IMR-90 (cell line): Measurements from ENCODE around the gene SAMM50. TPM values are rescaled to one million over a fixed set of nuclear protein-coding genes. Genes with fewer than 3 reads are reported as not detected.

Experiments used
- ATAC-seq: fragments of 200-7000 bp; cut with Tn5 transposase; 2 replicates; pipeline ENCODE4 v1.9.1; 2020; ENCODE audit warnings: low read depth, mild to moderate bottlenecking, moderate library complexity
- BruUV-seq: library from RNA; stranded (reverse); fragments of 400-500 nt; replicated peaks from 2 replicates; lab custom pipeline; 2021; lab: Mats Ljungman, UMichigan
- CTCF ChIA-PET: fragments of 300-600 bp; formaldehyde crosslinking; extraction: SDS; loops from one replicate; lab custom pipeline; 2021; ENCODE audit warnings: antibody characterized with exemption; lab: Yijun Ruan, JAX
- POLR2A ChIA-PET: fragments of 300-600 bp; sonication (Branson Sonifier 250); formaldehyde crosslinking; loops from one replicate; lab custom pipeline; 2022; ENCODE audit warnings: antibody characterized with exemption; ENCODE audit not compliant: unreplicated experiment; lab: Charles Lee
- DNase-seq: peaks from one replicate; pipeline ENCODE4 v3.0.0; 2013
- H2AFZ ChIP-seq: replicated peaks from 2 replicates; pipeline ENCODE3; 2013; ENCODE audit warnings: low read length, mild to moderate bottlenecking; ENCODE audit not compliant: poor library complexity
- H2AK5ac ChIP-seq: 2 replicates; pipeline ENCODE4 v1.6.1; 2013; ENCODE audit warnings: low read depth, low read length, inconsistent platforms
- H2AK9ac ChIP-seq: replicated peaks from 2 replicates; pipeline ENCODE3; 2013; ENCODE audit warnings: mild to moderate bottlenecking, low read depth, low read length, moderate library complexity; ENCODE audit not compliant: poor library complexity
- H2BK120ac ChIP-seq: 2 replicates; pipeline ENCODE4 v1.6.1; 2013; ENCODE audit warnings: low read depth, low read length, inconsistent platforms
- H2BK15ac ChIP-seq: 3 replicates; pipeline ENCODE4 v1.6.1; 2013; ENCODE audit warnings: low read depth, low read length, inconsistent platforms
- H2BK20ac ChIP-seq: 2 replicates; pipeline ENCODE4 v1.6.1; 2013; ENCODE audit warnings: low read depth, mild to moderate bottlenecking, inconsistent platforms, low read length, moderate library complexity
- H2BK5ac ChIP-seq: 2 replicates; pipeline ENCODE4 v1.6.1; 2013; ENCODE audit warnings: mild to moderate bottlenecking, low read depth, low read length, inconsistent platforms; ENCODE audit not compliant: poor library complexity, severe bottlenecking
- H3K14ac ChIP-seq: replicated peaks from 2 replicates; pipeline ENCODE4 v1.6.1; 2013; ENCODE audit warnings: low read depth, low read length, inconsistent platforms
- H3K18ac ChIP-seq: 2 replicates; pipeline ENCODE4 v1.6.1; 2013; ENCODE audit warnings: low read depth, low read length, control low read depth
- H3K23ac ChIP-seq: 2 replicates; pipeline ENCODE4 v1.6.1; 2013; ENCODE audit warnings: low read depth, low read length, inconsistent platforms
- H3K27ac ChIP-seq: 2 replicates; pipeline ENCODE4 v1.5.1; 2013; ENCODE audit warnings: mild to moderate bottlenecking, control low read depth, low read length; ENCODE audit not compliant: insufficient read depth
- H3K27me3 ChIP-seq: 2 replicates; pipeline ENCODE4 v1.6.1; 2013; ENCODE audit warnings: low read length; ENCODE audit not compliant: control insufficient read depth, insufficient read depth
- H3K36me3 ChIP-seq: 2 replicates; pipeline ENCODE4 v1.6.1; 2013; ENCODE audit warnings: low read length, mixed read lengths; ENCODE audit not compliant: control insufficient read depth, insufficient read depth
- H3K4ac ChIP-seq: 2 replicates; pipeline ENCODE4 v1.6.1; 2013; ENCODE audit warnings: low read depth, low read length, inconsistent platforms
- H3K4me1 ChIP-seq: 2 replicates; pipeline ENCODE4 v1.6.1; 2013; ENCODE audit warnings: low read length, mixed read lengths; ENCODE audit not compliant: control insufficient read depth, insufficient read depth
- H3K4me2 ChIP-seq: 2 replicates; pipeline ENCODE4 v1.6.1; 2013; ENCODE audit warnings: low read depth, mild to moderate bottlenecking, control low read depth, low read length, moderate library complexity
- H3K4me3 ChIP-seq: 2 replicates; pipeline ENCODE4 v1.5.1; 2013; ENCODE audit warnings: low read depth, mild to moderate bottlenecking, control low read depth, low read length, moderate library complexity; ENCODE audit not compliant: insufficient read depth
- H3K56ac ChIP-seq: 2 replicates; pipeline ENCODE4 v1.6.1; 2013; ENCODE audit warnings: low read length, inconsistent platforms; ENCODE audit not compliant: insufficient read depth; ENCODE audit errors: extremely low read depth
- H3K79me1 ChIP-seq, 2 experiments: 2 replicates each; pipeline ENCODE4 v1.6.1; 2013; ENCODE audit warnings: low read length in 2 of 2, inconsistent platforms in 1 of 2, low read depth in 1 of 2
- H3K9ac ChIP-seq: 2 replicates; pipeline ENCODE4 v1.6.1; 2013; ENCODE audit warnings: low read depth, low read length, control low read depth
- H3K9me1 ChIP-seq: 2 replicates; pipeline ENCODE4 v1.6.1; 2013; ENCODE audit warnings: low read length, inconsistent platforms; ENCODE audit not compliant: insufficient read depth
- H3K9me3 ChIP-seq: 2 replicates; pipeline ENCODE4 v1.6.1; 2013; ENCODE audit warnings: low read length; ENCODE audit not compliant: control insufficient read depth, insufficient read depth
- H4K20me1 ChIP-seq: 2 replicates; pipeline ENCODE4 v1.6.1; 2013; ENCODE audit warnings: low read length, inconsistent platforms; ENCODE audit not compliant: insufficient read depth
- H4K5ac ChIP-seq: 2 replicates; pipeline ENCODE4 v1.6.1; 2013; ENCODE audit warnings: mild to moderate bottlenecking, low read depth, low read length, control low read depth
- H4K8ac ChIP-seq, 2 experiments: 2 replicates each; pipeline ENCODE4 v1.6.1; 2013; ENCODE audit warnings: low read depth in 2 of 2, low read length in 2 of 2, control low read depth in 1 of 2, inconsistent platforms in 1 of 2
- H4K91ac ChIP-seq: 2 replicates; pipeline ENCODE4 v1.6.1; 2013; ENCODE audit warnings: low read depth, low read length, inconsistent platforms; ENCODE audit not compliant: insufficient read depth
- CEBPB ChIP-seq: IDR thresholded peaks from 2 replicates; pipeline ENCODE4 v1.6.1; 2012; ENCODE audit warnings: low read depth, low read length, improper control_type of control experiment
- MAFK ChIP-seq: IDR thresholded peaks from 2 replicates; pipeline ENCODE4 v1.6.1; 2012; ENCODE audit warnings: low read depth, low read length, improper control_type of control experiment
- RFX5 ChIP-seq: IDR thresholded peaks from 2 replicates; pipeline ENCODE4 v1.8.0; 2012; ENCODE audit warnings: low read depth, mild to moderate bottlenecking, low read length, moderate library complexity
- WGBS, 2 experiments: methylation state at CpG; one replicate each; pipeline versions ENCODE4 v1.1.5 to v1.1.7; 2013; ENCODE audit warnings: missing lambda C conversion rate in 2 of 2; ENCODE audit not compliant: insufficient read length in 1 of 2; ENCODE audit errors: extremely low coverage in 2 of 2; 5-methylcytosine and 5-hydroxymethylcytosine counted together
- dilution Hi-C: fragments of 300-500 bp; cut with HindIII; formaldehyde crosslinking; loops from one replicate; pipeline ENCODE4 v1.14.3; 2018; ENCODE audit warnings: low sequenced_read_pairs; ENCODE audit not compliant: unreplicated experiment
- in situ Hi-C: fragments of 300-500 bp; cut with MboI; formaldehyde crosslinking; loops from 3 replicates; pipeline ENCODE4 v1.14.3; 2019; ENCODE audit warnings: low sequenced_read_pairs, inconsistent platforms, mixed read lengths
- intact Hi-C: fragments of 100-400 bp; cut with micrococcal nuclease; formaldehyde crosslinking; loops from 2 replicates; pipeline ENCODE4 v1.10.0; 2022
- polyA plus RNA-seq, 3 experiments: library from polyadenylated mRNA; depleted of rRNA; stranded (reverse); fragments of >200 nt; gene quantifications; 2 replicates each; pipeline ENCODE4 v1.2.3, GENCODE V29; 2012; ENCODE audit warnings: low replicate concordance in 1 of 3
- total RNA-seq: library from RNA; depleted of rRNA; stranded (reverse); fragments of >200 nt; gene quantifications from 2 replicates; pipeline ENCODE4 v1.2.3, GENCODE V29; 2012
- TF ChIP-seq, protein P1 (sequence below): conservative IDR thresholded peaks from 2 replicates; pipeline ENCODE4 v1.5.1; 2012; ENCODE audit warnings: mild to moderate bottlenecking, low read depth, low read length, improper control_type of control experiment

SAMM50 gene
- total and polyA plus RNA-seq, 2 of the 4 experiments (the other 2 are of a cell fraction), result 40.6 to 43.7 TPM

DNA sequence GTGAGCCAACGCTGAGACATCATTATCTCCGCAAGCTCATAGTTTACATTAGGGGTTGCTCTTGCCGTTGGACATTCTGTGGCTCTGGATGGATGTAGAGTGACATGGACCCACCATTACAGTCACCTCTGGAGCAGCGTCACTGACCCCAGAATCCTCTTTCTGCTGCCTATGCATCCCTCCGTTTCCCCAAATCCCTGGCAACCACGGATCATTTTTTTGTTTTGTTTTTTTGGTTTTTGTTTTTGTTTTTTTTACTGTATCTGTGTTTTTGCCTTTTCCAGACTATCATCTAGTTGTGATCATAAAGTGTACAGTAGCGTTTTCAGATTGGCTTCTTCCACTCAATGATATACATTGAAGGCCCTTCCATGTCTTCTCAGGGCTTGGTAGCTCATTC lies 72.8 kb downstream of the SAMM50 start:
- H3K9ac ChIP-seq, result no peak overlapping the region
- H4K5ac ChIP-seq, result no peak overlapping the region
- H3K9me1 ChIP-seq, result 0 out of 2 replicates have a peak, but pooled peaks cover 3% of the 10 kb centered on the region
- no peak overlapping the region for H2BK120ac ChIP-seq
- no peak overlapping the region for H3K4me2 ChIP-seq
- no peak overlapping the region for H2AK5ac ChIP-seq
- peaks cover 6% of the 10 kb centered on the region for H3K4me1 ChIP-seq
- no CpG with 5 or more reads among the region's 7 CpGs for WGBS, 2 experiments
- POLR2A ChIA-PET, result no interaction called here
- H3K56ac ChIP-seq, result no peak overlapping the region
- H3K18ac ChIP-seq, result no peak overlapping the region
- in situ Hi-C loops (no loop called here), intact Hi-C loops (no loop called here), dilution Hi-C loops (no loop called here)
- H3K27ac ChIP-seq, result no peak overlapping the region
- no peak for TF ChIP-seq MAFK
- no peak for TF ChIP-seq RFX5
- no peak for TF ChIP-seq CEBPB
- TF ChIP-seq, protein P1, sequence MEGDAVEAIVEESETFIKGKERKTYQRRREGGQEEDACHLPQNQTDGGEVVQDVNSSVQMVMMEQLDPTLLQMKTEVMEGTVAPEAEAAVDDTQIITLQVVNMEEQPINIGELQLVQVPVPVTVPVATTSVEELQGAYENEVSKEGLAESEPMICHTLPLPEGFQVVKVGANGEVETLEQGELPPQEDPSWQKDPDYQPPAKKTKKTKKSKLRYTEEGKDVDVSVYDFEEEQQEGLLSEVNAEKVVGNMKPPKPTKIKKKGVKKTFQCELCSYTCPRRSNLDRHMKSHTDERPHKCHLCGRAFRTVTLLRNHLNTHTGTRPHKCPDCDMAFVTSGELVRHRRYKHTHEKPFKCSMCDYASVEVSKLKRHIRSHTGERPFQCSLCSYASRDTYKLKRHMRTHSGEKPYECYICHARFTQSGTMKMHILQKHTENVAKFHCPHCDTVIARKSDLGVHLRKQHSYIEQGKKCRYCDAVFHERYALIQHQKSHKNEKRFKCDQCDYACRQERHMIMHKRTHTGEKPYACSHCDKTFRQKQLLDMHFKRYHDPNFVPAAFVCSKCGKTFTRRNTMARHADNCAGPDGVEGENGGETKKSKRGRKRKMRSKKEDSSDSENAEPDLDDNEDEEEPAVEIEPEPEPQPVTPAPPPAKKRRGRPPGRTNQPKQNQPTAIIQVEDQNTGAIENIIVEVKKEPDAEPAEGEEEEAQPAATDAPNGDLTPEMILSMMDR, result no peak
- H3K4ac ChIP-seq, result no peak overlapping the region
- H3K23ac ChIP-seq, result no peak overlapping the region
- H3K36me3 ChIP-seq, result no peaks in the 10 kb centered on the region
- no peak overlapping the region for H2BK20ac ChIP-seq
- no peak overlapping the region for H3K14ac ChIP-seq
- no peak overlapping the region for H2BK15ac ChIP-seq
- no peaks in the 10 kb centered on the region for H4K20me1 ChIP-seq
- BruUV-seq, result no TSS peak
- H3K4me3 ChIP-seq, result no peak overlapping the region
- DNase-seq (no peak), ATAC-seq (no peak)
- no peaks in the 10 kb centered on the region for H3K27me3 ChIP-seq
- H4K8ac ChIP-seq, result no peak overlapping the region
- no peak overlapping the region for H2BK5ac ChIP-seq
- CTCF ChIA-PET, result no interaction called here
- H2AK9ac ChIP-seq, result no peak overlapping the region
- peaks cover 24 to 72% of the 10 kb centered on the region in 2 experiments for H3K79me1 ChIP-seq
- no peak overlapping the region for H2AFZ ChIP-seq
- H4K91ac ChIP-seq, result no peak overlapping the region
- H3K9me3 ChIP-seq, result no peaks in the 10 kb centered on the region
